WTC11 (cell line): Measurements from ENCODE around the gene TRIM66. TPM values are rescaled to one million over a fixed set of nuclear protein-coding genes. Genes with fewer than 3 reads are reported as not detected.

Source experiments
- ATAC-seq: fragments of 200-7000 bp; cut with Tn5 transposase; 2 replicates; pipeline ENCODE4 v1.10.0; 2021; ENCODE audit warnings: mild to moderate bottlenecking, moderate library complexity
- CTCF ChIA-PET: fragments of 300-600 bp; sonication (Branson Sonifier 250); formaldehyde crosslinking; loops from one replicate; lab custom pipeline; 2021; ENCODE audit warnings: antibody characterized with exemption; lab: Charles Lee
- POLR2A ChIA-PET: fragments of 350-600 bp; sonication (Branson Sonifier 250); formaldehyde crosslinking; loops from one replicate; lab custom pipeline; 2021; ENCODE audit warnings: antibody characterized with exemption; lab: Charles Lee
- DNase-seq: peaks from one replicate; pipeline ENCODE4 v3.0.0; 2021; ENCODE audit warnings: low spot score
- H3K27ac Mint-ChIP-seq: 2 replicates; pipeline ENCODE4 v1.8.0; 2021; ENCODE audit warnings: mixed read lengths
- H3K27me3 Mint-ChIP-seq: 2 replicates; pipeline ENCODE4 v1.8.0; 2021; ENCODE audit warnings: low read depth, mild to moderate bottlenecking, moderate library complexity, mixed read lengths
- H3K36me3 Mint-ChIP-seq: 2 replicates; pipeline ENCODE4 v1.8.0; 2021; ENCODE audit warnings: mixed read lengths
- H3K4me1 Mint-ChIP-seq: 2 replicates; pipeline ENCODE4 v1.8.0; 2022; ENCODE audit warnings: mixed read lengths
- H3K4me3 Mint-ChIP-seq: 2 replicates; pipeline ENCODE4 v1.8.0; 2021; ENCODE audit warnings: mild to moderate bottlenecking, moderate library complexity, mixed read lengths
- H3K9me3 Mint-ChIP-seq: 2 replicates; pipeline ENCODE4 v1.8.0; 2021; ENCODE audit warnings: mixed read lengths
- CTCF ChIP-seq: fragments of 200-600 bp; IDR thresholded peaks from 2 replicates; pipeline ENCODE4 v1.8.0; 2022; ENCODE audit warnings: antibody characterized with exemption
- E2F5 ChIP-seq: sonication (generic); formaldehyde crosslinking; IDR thresholded peaks from 2 replicates; pipeline ENCODE4 v1.8.1; 2022; ENCODE audit warnings: mild to moderate bottlenecking, moderate library complexity, missing genetic modification reagents
- EMX1 ChIP-seq: fragments of 250-450 bp; sonication (Bioruptor Pico); IDR thresholded peaks from 2 replicates; pipeline ENCODE4 v1.8.0; 2021; ENCODE audit warnings: mild to moderate bottlenecking
- FOXP1 ChIP-seq: sonication (generic); formaldehyde crosslinking; IDR thresholded peaks from 2 replicates; pipeline ENCODE4 v1.8.0; 2022; ENCODE audit warnings: missing genetic modification reagents, mild to moderate bottlenecking, moderate library complexity, borderline replicate concordance
- NR2C2 ChIP-seq: sonication (generic); formaldehyde crosslinking; IDR thresholded peaks from 2 replicates; pipeline ENCODE4 v1.8.0; 2022; ENCODE audit warnings: mild to moderate bottlenecking, missing genetic modification reagents
- SMAD3 ChIP-seq: sonication (generic); formaldehyde crosslinking; IDR thresholded peaks from 2 replicates; pipeline ENCODE4 v1.8.0; 2022; ENCODE audit warnings: missing genetic modification reagents, mild to moderate bottlenecking, borderline replicate concordance
- TCF7 ChIP-seq: sonication (generic); formaldehyde crosslinking; IDR thresholded peaks from 2 replicates; pipeline ENCODE4 v1.8.0; 2022; ENCODE audit warnings: mild to moderate bottlenecking, low read depth, missing genetic modification reagents, moderate library complexity
- TEAD4 ChIP-seq: sonication (generic); formaldehyde crosslinking; IDR thresholded peaks from 2 replicates; pipeline ENCODE4 v1.8.0; 2022; ENCODE audit warnings: mild to moderate bottlenecking, missing genetic modification reagents
- ZNF425 ChIP-seq: fragments of 250-450 bp; sonication (Bioruptor Pico); conservative IDR thresholded peaks from 2 replicates; pipeline ENCODE4 v1.9.0; 2021; ENCODE audit warnings: mild to moderate bottlenecking
- total RNA-seq: library from RNA; stranded (reverse); gene quantifications from 3 replicates; pipeline ENCODE4 v1.2.3, GENCODE V29; 2021
- TF ChIP-seq, protein P1 (sequence below): sonication (generic); formaldehyde crosslinking; IDR thresholded peaks from 2 replicates; pipeline ENCODE4 v1.8.0; 2023; ENCODE audit warnings: missing genetic modification reagents, mild to moderate bottlenecking, borderline replicate concordance
- TF ChIP-seq, protein P2 (sequence below): sonication (generic); formaldehyde crosslinking; IDR thresholded peaks from 2 replicates; pipeline ENCODE4 v1.8.1; 2022; ENCODE audit warnings: low read depth, mild to moderate bottlenecking, moderate library complexity, missing genetic modification reagents, borderline replicate concordance
- TF ChIP-seq, protein P3 (sequence below): sonication (generic); formaldehyde crosslinking; IDR thresholded peaks from 2 replicates; pipeline ENCODE4 v1.8.1; 2022; ENCODE audit warnings: missing genetic modification reagents, borderline replicate concordance
- TF ChIP-seq, protein P4 (sequence below): sonication (generic); formaldehyde crosslinking; IDR thresholded peaks from 2 replicates; pipeline ENCODE4 v1.8.1; 2023; ENCODE audit warnings: mild to moderate bottlenecking, moderate library complexity, missing genetic modification reagents

The TRIM66 gene
- total RNA-seq, 1 experiment from 2014 or later: 5.6 TPM

GRCh38 chr11:8567602-8568198 is 114.8 kb downstream of the TRIM66 start (continued):
- TF ChIP-seq TEAD4 (CRISPR knock-in tag): no peak
- TF ChIP-seq SMAD3 (CRISPR knock-in tag): no peak
- TF ChIP-seq, protein P1, sequence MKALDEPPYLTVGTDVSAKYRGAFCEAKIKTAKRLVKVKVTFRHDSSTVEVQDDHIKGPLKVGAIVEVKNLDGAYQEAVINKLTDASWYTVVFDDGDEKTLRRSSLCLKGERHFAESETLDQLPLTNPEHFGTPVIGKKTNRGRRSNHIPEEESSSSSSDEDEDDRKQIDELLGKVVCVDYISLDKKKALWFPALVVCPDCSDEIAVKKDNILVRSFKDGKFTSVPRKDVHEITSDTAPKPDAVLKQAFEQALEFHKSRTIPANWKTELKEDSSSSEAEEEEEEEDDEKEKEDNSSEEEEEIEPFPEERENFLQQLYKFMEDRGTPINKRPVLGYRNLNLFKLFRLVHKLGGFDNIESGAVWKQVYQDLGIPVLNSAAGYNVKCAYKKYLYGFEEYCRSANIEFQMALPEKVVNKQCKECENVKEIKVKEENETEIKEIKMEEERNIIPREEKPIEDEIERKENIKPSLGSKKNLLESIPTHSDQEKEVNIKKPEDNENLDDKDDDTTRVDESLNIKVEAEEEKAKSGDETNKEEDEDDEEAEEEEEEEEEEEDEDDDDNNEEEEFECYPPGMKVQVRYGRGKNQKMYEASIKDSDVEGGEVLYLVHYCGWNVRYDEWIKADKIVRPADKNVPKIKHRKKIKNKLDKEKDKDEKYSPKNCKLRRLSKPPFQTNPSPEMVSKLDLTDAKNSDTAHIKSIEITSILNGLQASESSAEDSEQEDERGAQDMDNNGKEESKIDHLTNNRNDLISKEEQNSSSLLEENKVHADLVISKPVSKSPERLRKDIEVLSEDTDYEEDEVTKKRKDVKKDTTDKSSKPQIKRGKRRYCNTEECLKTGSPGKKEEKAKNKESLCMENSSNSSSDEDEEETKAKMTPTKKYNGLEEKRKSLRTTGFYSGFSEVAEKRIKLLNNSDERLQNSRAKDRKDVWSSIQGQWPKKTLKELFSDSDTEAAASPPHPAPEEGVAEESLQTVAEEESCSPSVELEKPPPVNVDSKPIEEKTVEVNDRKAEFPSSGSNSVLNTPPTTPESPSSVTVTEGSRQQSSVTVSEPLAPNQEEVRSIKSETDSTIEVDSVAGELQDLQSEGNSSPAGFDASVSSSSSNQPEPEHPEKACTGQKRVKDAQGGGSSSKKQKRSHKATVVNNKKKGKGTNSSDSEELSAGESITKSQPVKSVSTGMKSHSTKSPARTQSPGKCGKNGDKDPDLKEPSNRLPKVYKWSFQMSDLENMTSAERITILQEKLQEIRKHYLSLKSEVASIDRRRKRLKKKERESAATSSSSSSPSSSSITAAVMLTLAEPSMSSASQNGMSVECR (CRISPR knock-in tag): no peak
- TF ChIP-seq FOXP1 (CRISPR knock-in tag): no peak
- no peak for TF ChIP-seq ZNF425 (CRISPR knock-in tag)
- no peak for TF ChIP-seq E2F5 (CRISPR knock-in tag)

- POLR2A ChIA-PET: interaction anchor here (1.0 kb wide), 1 partner anchor 122 kb away, joined by 3 read pairs; no protein-coding TSS in a partner anchor
- Mint-ChIP-seq H3K27me3 (no peaks in the 10 kb centered on the region), H3K4me1 (no peaks in the 10 kb centered on the region), H3K27ac (no peak overlapping the region), H3K9me3 (peaks cover 10% of the 10 kb centered on the region)
- TF ChIP-seq EMX1 (CRISPR knock-in tag) (no peak), CTCF (peak; percentile 34)
- TF ChIP-seq, all 79 proteins: peak for 1
- ATAC-seq: no peak; the same call in 1 of the 2 replicates
- no peak for DNase-seq
- Mint-ChIP-seq H3K4me3 (no peak overlapping the region), H3K36me3 (peaks cover 5% of the 10 kb centered on the region)
- CTCF ChIA-PET: interaction anchor here (0.6 to 1.9 kb wide), 44 partner anchors 9 to 393 kb away, joined by 3 to 18 read pairs (median 4); no protein-coding TSS in a partner anchor
Observed at GRCh38 chr11:8566613-8567210, 115.8 kb downstream of the TRIM66 start.

DNA sequence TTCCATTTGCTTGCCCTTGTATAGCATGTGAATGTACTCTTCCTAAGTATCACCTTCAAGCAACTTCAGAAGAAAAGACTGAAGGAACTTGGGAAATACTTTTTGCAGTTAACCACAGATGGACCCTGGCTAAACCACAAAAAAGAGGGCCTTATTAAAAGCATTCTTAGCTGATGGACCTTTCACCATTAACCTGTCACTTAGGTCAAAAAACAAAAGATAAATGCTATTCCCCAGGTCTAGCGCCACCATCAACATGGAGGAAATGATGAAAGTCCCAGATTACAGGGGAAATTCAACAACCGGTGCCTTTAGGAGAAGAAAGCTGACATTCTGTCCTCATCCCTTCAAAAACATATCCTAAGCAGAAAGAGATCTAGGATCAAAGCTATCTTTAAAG is 117.9 kb downstream of the TRIM66 start:
- no peaks in the 10 kb centered on the region for H3K4me1 Mint-ChIP-seq
- CTCF ChIA-PET: no interaction called here

More for the DNA sequence above, 117.9 kb downstream of the TRIM66 start:
- Mint-ChIP-seq H3K27me3 (no peaks in the 10 kb centered on the region), H3K36me3 (peaks cover 8% of the 10 kb centered on the region), H3K9me3 (peaks cover 20% of the 10 kb centered on the region), H3K27ac (no peak overlapping the region), H3K4me3 (no peak overlapping the region)
- DNase-seq (no peak), ATAC-seq (no peak)
- POLR2A ChIA-PET: no interaction called here
- TF ChIP-seq, protein P2, sequence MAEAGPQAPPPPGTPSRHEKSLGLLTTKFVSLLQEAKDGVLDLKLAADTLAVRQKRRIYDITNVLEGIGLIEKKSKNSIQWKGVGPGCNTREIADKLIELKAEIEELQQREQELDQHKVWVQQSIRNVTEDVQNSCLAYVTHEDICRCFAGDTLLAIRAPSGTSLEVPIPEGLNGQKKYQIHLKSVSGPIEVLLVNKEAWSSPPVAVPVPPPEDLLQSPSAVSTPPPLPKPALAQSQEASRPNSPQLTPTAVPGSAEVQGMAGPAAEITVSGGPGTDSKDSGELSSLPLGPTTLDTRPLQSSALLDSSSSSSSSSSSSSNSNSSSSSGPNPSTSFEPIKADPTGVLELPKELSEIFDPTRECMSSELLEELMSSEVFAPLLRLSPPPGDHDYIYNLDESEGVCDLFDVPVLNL (CRISPR knock-in tag): no peak
- TF ChIP-seq NR2C2: no peak
- TF ChIP-seq, protein P3, sequence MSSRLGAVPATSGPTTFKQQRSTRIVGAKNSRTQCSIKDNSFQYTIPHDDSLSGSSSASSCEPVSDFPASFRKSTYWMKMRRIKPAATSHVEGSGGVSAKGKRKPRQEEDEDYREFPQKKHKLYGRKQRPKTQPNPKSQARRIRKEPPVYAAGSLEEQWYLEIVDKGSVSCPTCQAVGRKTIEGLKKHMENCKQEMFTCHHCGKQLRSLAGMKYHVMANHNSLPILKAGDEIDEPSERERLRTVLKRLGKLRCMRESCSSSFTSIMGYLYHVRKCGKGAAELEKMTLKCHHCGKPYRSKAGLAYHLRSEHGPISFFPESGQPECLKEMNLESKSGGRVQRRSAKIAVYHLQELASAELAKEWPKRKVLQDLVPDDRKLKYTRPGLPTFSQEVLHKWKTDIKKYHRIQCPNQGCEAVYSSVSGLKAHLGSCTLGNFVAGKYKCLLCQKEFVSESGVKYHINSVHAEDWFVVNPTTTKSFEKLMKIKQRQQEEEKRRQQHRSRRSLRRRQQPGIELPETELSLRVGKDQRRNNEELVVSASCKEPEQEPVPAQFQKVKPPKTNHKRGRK: no peak
- no peak for TF ChIP-seq FOXP1 (CRISPR knock-in tag)
- TF ChIP-seq, protein P4, sequence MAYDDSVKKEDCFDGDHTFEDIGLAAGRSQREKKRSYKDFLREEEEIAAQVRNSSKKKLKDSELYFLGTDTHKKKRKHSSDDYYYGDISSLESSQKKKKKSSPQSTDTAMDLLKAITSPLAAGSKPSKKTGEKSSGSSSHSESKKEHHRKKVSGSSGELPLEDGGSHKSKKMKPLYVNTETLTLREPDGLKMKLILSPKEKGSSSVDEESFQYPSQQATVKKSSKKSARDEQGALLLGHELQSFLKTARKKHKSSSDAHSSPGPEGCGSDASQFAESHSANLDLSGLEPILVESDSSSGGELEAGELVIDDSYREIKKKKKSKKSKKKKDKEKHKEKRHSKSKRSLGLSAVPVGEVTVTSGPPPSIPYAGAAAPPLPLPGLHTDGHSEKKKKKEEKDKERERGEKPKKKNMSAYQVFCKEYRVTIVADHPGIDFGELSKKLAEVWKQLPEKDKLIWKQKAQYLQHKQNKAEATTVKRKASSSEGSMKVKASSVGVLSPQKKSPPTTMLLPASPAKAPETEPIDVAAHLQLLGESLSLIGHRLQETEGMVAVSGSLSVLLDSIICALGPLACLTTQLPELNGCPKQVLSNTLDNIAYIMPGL (CRISPR knock-in tag): no peak
- no peak for TF ChIP-seq TCF7 (CRISPR knock-in tag)
